Suppressor macrophage treated with lipopolysaccharide for 1 hour (primary cell): ENCODE data around the gene CCDC97.

Experiments used
- DNase-seq, 3 donors: peaks; one replicate each; pipeline ENCODE4 v3.0.0-alpha.2; 2020 to 2022

CCDC97 gene

DNA sequence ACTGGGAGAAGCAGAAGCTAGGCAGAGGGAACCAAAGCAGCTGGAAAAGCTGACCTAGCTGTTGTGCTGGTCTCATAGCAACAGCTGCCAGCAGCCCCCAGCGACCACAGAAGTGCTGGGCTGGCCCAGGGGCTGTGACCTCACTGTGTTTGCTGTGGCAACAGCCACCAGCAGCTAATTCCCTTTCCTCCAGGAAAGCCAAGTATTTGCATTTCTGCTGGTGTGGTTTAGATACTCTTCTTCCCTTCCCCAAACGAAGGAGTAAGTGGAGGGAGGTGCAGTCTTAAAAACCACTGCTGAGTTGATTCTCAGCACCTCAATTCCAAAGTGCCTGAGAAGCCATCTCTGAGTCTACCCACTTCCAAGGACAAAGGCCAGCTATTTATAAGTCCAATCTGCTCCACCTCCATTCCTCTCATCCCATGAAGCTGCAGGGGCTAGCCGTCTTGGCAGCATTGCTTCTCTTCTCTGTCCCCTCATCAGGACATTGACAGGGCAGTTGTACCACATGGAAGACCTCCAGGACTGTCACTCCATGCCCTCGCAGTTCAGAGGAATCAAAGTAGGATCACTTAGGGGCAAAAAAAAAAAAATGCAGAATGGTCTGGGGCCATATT is 11.5 kb upstream of the CCDC97 start:
- peak; percentile 82 to 92 (median 89) for DNase-seq

DNA sequence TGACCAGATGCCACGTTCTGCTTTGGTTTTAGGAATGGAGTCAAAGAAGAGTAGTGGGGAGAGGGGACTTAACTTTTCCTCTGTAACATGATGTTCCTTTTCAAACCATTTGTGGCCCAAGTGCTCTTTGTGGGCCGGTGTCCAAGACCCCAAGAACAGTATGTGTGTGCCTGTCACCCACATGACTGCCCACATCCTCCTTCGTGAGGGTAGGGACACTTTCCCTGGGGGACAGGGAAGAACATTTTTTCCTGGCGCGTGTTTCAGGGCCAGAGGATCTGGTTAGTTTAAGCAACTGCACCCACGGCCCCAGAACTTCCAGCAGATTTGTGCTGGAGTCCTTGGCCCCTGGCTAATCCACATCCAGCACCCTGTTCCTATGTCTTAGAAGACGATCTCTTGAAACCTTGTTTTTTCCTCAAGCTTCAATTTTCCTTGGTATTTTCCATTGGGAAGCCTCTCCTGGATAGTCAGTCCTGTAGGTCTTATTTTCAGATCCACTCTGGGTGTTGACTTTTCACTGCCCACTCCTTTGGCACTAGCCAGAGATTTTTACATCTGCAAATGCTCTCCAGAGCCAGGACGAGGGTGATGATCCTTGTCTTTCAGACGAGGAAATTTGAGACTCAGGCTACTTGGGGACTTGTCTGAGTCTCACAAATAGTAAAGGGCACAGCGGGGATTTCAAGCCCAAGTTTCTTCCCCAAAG is 10.8 kb upstream of the CCDC97 start:
- peak in 1 of 3 donors; percentile 19 for DNase-seq

DNA sequence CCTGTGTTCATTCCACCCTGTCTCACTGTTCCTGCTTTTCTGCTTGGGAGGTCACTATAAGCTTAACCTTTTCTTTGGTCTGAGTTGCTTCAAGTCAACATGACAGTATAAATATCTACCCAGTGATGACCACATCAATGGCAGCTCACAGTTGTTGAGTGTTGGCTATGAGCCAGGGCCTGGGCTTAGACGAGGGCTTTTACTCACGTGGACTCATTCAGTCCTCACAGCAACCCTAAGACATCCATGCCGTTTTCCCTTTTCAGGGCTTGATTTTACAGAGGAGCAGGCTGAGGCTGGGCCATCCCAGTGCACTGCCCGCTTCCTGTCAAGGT is 10.2 kb upstream of the CCDC97 start:
- peak; percentile 53 to 80 (median 67) for DNase-seq

DNA sequence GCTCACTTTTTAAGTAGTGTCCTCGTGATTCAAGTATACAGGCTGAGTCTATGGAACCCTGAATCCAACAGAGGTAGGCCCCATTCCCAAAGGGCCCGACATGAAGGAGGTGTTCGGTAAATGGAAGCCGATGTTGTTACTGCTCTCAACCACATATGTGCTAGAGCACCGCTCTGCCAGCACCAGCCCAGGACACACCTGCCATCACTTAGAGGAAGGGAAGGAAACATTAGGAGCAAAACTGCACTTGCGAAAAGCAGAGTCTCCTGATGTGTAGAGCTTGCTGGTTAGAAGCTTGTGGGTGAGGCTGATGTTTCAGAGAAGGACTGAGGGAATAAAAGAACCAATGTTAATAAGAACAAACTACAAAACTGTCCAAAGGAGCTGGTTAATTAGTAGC is 9.4 kb upstream of the CCDC97 start:
- no peak for DNase-seq

DNA sequence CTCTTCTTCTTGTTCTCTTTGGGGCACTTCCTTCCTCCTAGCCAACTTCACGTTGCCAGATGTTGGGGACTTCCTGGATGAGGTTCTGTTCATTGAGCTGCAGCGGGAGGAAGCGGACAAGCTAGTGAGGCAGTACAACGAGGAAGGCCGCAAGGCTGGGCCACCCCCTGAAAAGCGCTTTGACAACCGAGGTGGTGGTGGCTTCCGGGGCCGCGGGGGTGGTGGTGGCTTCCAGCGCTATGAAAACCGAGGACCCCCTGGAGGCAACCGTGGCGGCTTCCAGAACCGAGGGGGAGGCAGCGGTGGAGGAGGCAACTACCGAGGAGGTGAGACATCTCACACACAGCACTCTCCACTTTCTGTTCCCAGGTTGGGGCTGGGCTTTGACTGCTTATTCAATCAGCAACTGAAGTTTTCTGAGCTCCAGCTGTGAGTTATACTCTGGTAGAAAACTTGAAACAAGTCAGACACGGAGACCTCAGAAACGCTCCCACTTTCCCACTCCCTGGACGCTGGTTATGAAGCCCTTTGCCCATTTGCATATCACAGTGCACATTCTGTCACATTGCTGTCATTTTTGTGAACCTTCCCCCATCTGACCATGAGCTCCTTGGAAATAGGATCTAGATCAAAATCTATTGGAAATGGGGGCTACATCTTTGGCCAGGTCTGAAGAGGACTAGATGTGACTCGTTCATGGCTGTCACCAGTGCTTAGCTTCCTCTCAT is 7.2 kb upstream of the CCDC97 start:
- peak in 1 of 3 donors; percentile 41 for DNase-seq

DNA sequence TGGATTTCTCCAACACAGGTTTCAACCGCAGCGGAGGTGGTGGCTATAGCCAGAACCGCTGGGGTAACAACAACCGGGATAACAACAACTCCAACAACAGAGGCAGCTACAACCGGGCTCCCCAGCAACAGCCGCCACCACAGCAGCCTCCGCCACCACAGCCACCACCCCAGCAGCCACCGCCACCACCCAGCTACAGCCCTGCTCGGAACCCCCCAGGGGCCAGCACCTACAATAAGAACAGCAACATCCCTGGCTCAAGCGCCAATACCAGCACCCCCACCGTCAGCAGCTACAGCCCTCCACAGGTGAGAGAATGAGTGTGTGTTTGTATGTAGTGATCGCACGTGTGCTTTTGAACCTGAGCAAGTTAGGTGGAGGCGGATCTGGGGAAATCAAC is 6.0 kb upstream of the CCDC97 start:
- no peak for DNase-seq

DNA sequence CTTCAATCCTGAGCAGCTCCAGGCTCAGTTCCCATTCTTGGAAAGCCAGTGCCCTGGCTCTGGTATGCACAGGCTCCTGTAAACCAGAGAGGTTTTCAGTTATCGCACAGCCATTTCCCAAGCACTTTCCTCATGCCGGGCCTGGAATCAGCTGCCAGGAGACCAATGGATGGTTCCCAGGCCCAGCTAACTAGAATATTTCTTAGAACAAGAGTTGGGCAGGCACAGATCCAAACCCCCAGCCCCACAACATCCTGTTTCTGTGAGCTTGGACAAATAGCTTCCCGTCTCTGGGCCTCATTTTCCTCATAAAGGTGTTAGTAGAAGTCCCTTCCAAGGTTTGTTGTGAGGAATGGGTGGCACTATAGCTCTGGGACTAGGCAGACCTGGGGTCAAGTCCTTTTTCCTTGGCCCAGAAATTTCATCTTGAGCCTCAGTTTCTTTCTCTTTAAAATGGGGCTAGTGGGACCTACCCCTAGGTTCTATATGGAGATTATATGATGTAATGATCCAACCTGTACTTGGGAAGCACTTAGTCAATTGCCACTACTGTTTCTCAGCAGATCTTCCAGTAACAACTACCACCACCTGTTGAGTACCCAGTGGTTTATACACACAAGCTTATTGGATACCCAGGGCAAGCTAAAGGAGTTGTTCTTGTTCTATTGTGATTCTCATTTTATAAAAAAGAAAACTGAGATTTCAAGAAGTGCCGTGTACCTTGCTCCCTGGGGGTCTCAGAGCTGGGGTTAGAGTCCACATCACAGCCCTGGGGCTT is 5.1 kb upstream of the CCDC97 start:
- no peak for DNase-seq

DNA sequence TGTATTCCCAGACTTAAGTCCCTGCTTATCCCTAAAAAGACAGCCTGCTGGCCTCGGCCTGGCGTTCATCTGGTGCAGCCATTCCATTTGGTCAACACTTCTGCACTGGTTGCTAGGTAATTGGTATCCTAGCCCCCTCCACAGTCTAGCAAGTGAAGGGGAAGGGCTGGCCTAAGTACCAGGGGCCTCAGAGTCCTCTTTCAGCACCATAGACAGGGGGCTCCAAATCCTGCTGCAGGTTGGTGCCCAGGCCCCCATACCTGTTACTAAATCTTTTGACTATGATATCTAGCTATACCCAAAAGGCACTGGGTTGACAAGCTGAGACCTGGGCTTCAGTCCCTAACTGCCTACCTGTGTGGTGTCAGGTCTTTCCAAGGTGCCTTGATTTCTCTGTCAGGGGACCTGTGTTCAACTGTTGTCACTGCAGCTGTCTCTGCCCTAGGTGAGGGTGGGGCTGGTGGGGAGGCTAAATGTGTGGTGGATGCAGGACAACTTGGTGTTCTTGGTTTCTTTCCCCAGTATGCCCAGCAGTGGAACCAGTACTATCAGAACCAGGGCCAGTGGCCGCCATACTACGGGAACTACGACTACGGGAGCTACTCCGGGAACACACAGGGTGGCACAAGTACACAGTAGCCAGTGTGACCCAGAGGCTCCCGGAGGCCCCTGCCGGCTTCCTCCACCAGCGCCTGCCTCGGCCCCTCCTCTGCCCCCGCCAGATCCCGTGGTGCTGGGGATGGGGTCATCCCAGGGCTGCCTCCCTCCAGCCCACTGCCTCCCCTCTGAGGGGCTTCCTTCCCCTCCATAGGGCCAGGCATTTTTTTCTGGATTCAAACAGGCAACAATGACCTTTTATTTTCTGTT is 3.8 kb upstream of the CCDC97 start:
- DNase-seq: no peak

DNA sequence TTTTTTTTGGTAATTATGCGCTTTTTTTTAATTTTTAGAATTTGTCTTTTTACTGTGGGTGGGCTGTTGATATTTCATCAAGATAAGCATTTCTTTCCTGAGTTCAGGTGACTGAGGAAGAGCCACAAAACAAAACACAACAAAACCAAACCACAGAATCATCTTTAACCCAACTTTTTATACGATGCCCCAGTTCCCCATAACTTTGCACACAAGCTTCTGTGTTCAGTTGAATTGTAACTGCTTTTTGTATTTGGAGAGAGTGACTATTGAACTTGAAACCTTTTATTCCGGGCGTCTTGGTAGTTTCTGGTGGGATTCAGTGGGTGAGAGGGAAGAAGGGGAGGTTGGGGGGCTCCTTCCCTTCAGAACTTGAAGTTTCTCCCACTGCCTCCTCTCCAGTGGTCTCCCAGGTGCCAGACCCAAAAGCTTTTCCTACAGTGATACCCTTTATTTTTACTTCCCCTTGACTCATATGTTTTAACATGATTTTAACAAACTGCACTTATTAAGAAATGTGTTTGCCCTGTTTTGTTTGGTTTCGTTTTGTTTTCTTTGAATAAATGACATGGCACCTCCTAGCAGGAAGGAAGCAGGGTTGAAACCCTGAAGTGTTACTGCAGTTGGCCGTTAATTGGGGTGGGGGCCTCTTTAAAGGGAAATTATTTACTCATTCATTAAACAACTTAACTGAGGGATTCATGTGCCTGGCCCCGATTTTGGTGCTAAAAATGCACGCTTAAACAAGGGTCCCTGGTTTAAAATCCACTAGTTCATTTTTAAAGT is 2.7 kb upstream of the CCDC97 start:
- DNase-seq: peak in 2 of 3 donors; percentile 22 to 54

DNA sequence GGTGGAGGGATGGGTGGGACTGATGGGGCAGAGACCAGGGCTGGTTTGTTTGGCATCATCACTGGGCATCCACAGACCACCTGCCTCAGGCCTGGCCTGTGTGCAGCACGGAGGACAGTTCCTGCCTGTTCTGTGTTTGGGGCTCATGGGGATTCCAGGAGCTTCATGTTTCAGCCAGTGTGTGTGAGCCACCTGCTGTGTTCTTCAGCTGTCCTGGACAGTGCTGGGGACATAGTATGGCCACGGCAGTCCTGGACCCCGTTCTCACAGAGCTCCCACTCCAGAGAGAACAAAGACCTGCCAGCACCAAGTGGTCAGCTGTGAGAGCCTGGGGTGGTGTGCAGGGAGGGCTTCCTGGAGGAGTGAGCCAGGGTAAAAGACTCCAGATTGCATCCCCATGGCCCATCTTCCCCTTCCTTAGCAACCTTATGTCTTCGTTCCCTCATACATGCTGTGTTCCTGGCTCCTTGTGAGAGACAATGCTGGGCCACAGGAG is 2.0 kb upstream of the CCDC97 start:
- DNase-seq: no peak

DNA sequence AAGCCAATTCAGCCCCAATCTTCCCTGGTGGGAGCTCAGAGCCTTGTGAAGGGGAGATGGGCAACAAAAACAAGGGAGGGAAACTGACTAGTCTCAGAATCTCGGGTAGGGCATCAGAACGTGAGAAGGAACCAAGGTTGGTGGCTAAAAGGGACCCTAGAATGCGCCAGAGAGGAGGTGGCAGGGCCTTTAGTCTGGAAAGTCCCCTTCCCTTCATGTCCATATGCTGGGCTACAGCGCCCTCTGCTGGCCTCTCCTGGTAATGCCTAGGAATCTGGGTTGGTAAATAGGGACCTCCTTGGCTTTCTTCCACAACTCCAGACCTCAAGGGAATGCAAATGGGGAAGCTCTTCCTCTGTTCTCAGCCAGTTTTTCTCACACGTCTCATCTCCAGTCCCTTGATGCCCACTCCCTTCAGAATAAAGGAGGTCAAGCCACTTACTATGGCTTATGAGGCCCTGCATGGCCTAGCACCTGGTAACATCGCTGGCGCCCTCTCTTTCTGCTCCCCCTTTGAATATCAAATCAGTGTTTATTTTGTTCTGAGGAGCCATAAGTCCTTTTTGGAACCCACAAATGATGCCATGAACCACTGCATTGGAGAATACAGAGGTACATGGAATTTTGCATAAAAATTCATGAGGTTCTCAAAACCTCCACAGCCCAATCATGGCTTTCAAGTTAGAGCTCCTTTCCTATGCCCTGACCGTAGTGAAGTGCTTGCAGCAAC is 1.4 kb upstream of the CCDC97 start:
- DNase-seq: peak; percentile 93 to 96 (median 95)

DNA sequence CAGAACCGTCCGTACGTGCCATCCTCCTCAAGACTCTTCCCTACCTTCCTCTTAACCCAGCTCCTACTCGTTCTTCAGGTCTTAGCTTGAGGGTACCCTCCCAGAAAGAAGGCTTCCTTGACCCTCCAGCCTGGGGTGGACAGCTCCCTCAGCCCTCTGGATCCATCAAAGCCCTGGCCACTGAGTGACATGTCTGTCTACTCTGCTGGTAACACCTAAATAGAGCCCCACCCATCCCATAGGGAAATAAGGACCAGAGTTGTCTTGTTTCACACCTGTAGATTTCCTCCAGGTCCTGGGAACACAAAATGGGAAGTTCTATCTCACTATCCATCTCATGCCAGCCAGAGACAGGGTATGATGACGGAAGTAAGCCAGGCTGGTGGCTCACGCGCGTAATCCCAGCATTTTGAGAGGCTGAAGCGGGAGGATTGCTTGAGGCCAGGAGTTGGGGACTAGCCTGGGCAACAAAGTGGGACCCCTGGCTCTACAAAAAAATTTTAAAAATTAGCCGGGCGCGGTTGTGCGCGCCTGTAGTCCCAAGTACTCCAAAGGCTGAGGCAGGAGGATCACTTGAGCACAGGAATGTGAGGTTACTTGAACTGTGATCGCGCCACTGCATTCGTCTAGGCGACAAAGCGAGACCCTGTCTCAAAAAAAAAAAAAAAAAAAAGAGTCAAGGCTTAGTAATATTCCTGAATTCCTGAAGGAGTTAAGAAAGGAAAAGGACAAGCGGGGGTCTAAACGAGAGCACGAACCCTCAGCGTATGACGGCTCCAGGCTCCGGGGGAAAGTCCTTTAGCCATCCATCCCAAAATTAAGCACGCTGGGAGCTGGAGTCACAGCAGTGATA is 566 bp upstream of the CCDC97 start:
- peak; percentile 52 to 63 (median 59) for DNase-seq

DNA sequence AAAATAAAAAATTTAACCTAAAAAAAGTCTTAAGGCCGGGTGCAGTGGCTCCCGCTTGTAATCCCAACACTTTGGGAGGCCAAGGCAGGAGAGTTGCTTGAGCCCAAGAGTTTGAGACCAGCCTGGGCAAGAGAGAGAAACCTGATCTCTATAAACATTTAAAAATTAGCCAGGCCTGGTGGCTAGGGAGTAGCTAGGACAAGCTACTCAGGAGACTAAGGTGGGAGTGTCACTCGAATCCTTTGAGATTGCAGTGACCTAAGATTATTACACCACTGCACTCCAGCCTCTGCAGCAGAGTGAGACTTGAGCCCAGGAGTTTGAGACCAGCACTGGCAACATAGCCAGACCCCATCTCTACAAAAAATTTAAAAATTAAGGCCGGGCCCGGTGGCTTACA is 1.1 kb downstream of the CCDC97 start:
- DNase-seq: no peak

DNA sequence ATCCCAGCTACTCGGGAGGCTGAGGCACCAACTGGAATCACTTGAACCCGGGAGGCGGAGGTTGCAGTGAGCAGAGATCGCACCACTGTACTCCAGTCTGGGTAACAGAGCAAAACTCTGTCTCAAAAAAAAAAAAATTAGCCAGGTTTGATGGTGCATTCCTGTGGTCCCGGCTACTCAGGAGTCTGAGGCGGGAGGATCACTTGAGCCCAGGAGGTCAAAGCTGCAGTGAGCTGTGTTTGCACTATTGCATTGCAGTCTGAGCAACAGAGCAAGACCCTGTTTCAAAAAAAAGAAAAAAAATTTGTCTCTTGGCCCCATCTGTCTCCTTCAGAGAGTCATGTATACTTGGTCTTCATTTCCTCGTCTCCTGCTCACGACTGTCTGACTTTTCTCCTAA is 1.6 kb downstream of the CCDC97 start:
- no peak for DNase-seq

DNA sequence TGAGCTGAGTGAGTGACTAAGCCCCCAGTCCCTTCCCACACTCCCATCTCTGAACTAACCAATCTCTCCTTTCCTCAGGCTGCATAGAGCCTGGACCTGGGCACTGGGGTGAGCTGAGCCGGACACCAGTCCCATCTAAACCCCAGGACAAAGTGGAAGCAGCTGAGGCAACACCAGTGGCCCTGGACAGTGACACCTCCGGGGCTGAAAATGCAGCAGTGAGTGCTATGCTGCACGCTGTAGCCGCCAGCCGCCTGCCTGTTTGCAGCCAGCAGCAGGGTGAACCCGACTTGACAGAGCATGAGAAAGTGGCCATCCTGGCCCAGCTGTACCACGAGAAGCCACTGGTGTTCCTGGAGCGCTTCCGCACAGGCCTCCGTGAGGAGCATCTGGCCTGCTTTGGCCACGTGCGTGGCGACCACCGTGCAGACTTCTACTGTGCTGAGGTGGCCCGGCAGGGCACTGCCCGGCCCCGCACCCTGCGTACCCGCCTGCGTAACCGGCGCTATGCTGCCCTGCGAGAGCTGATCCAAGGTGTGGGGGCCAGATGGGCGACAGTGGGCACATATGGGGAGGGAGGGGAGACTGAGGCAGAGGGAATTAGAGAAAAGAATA is 6.4 kb downstream of the CCDC97 start:
- no peak for DNase-seq

DNA sequence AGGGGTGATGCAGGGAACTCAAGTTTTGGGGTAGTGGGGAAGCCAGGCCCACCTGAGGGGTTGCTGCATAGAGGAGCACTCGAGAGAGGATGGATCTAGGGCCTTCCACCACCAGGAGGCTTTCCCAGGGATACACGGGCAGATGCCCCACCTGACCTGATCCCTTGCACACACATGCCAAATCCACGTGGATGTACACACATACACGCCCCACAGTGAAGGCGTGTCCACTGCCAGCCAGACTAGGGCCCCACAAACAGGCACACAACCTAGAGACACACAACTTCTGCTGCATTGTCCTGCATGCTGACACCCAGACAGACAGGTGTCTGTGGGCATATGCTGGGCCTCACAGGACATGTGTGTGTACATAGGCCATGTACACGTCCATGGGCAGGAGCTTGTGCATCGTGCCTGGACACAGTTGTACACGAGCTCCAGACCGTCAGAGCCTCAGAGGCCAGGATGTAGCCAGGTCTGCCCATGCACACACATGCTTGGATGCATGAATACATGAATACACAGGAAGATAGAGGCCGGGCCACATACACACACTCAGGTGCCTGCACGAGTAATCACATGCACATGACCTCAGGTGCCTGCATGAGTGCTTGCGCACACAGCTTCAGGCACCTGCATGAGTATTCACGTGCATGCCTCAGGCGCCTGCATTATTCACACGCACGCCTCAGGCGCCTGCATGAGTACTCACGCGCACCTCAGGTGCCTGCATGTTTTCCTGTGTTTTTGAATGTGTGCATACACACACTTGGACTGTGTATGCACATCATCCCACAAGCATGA is 8.9 kb downstream of the CCDC97 start:
- no peak for DNase-seq

DNA sequence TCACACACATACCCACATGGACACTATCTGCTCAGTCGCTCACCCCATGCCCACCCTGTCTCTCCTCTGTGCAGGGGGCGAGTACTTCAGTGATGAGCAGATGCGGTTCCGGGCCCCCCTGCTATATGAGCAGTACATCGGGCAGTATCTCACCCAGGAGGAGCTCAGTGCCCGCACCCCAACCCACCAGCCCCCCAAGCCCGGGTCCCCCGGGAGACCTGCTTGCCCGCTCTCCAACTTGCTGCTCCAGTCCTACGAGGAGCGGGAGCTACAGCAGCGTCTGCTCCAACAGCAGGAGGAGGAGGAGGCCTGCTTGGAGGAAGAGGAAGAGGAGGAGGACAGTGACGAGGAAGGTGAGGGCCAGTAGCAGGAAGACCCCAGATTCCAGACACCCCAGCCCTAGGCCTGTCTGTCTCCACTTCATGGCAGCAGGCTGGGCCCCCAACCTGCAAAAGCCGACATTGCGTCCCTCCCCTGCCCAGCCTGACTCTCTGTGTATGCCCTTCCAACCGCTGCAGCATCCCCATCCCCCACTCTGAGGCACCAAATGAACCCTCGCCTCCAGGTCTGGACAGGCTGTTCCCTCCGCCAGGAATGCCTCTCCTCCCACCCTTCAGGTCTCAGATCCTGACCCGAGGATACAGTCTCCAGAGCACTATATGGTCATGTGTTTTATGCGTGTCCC is 9.7 kb downstream of the CCDC97 start:
- no peak for DNase-seq

DNA sequence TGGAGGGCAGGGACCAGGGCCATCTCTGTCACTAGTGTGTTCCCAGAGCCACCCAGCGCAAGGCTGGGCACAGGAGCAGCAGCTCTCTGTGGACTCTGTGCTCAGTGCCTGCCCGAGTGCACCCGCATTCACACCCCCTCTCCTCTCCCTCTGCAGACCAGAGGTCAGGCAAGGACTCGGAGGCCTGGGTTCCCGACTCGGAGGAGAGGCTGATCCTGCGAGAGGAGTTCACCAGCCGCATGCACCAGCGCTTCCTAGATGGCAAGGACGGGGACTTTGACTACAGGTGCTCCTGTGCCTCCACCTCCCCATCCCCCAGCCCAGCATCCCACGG is 10.2 kb downstream of the CCDC97 start:
- DNase-seq: no peak
